GM12878 (cell line): Measurements from ENCODE around the gene MLPH. TPM values are rescaled to one million over a fixed set of nuclear protein-coding genes. Genes with fewer than 3 reads are reported as not detected.

Source experiments
- CBX5 ChIP-seq: sonication (generic); IDR thresholded peaks from 2 replicates; pipeline ENCODE4 v1.6.1; 2016; ENCODE audit warnings: low read depth, moderate library complexity, mild to moderate bottlenecking, inconsistent platforms
- JUND ChIP-seq: IDR thresholded peaks from 2 replicates; pipeline ENCODE4 v1.6.1; 2012; ENCODE audit warnings: low read depth, mild to moderate bottlenecking, low read length, improper control_type of control experiment, moderate library complexity
- MEF2B ChIP-seq: fragments of 450-650 bp; IDR thresholded peaks from 2 replicates; pipeline ENCODE4 v1.6.1; 2018; ENCODE audit warnings: mild to moderate bottlenecking, moderate library complexity; ENCODE audit not compliant: partially characterized antibody, poor library complexity, severe bottlenecking
- PAX5 ChIP-seq: IDR thresholded peaks from 2 replicates; pipeline ENCODE4 v1.6.1; 2011; ENCODE audit warnings: low read depth, low read length, borderline replicate concordance
- POLR2A ChIP-seq: IDR thresholded peaks from 2 replicates; pipeline ENCODE4 v1.6.1; 2011; ENCODE audit warnings: low read depth, mild to moderate bottlenecking, low read length
- POLR2AphosphoS5 ChIP-seq: IDR thresholded peaks from 2 replicates; pipeline ENCODE4 v1.6.1; 2011; ENCODE audit warnings: mild to moderate bottlenecking, low read length, inconsistent platforms
- POU2F2 ChIP-seq: IDR thresholded peaks from 3 replicates; pipeline ENCODE4 v1.6.1; 2011; ENCODE audit warnings: low read depth, mild to moderate bottlenecking, low read length, borderline replicate concordance
- RB1 ChIP-seq: fragments of 450-650 bp; formaldehyde crosslinking; IDR thresholded peaks from 2 replicates; pipeline ENCODE4 v1.6.1; 2017; ENCODE audit warnings: mild to moderate bottlenecking, borderline replicate concordance
- TCF12 ChIP-seq: IDR thresholded peaks from 2 replicates; pipeline ENCODE4 v1.6.1; 2011; ENCODE audit warnings: low read depth, mild to moderate bottlenecking, low read length
- ZNF207 ChIP-seq: fragments of 450-650 bp; IDR thresholded peaks from 2 replicates; pipeline ENCODE4 v1.6.1; 2014; ENCODE audit warnings: antibody characterized with exemption, mild to moderate bottlenecking, borderline replicate concordance
- polyA plus RNA-seq, 11 experiments: library from polyadenylated mRNA; depleted of rRNA in 4 of 11; unstranded in 6 of 11; stranded (reverse) in 5 of 11; fragments of >200 nt; fragmentation: Nextera tagmentation in 4 of 11; fragmentation: Illumina TruSeq in 1 of 11; extraction: Ambion mirVana in 4 of 11; extraction: Trizol in 1 of 11; gene quantifications; 1 replicate in 1 of 11; 2 replicates in 10 of 11; pipeline versions ENCODE4 v1.2.1 to v1.2.3, GENCODE V29; 2011 to 2016; ENCODE audit warnings: inconsistent platforms in 2 of 11, missing spikeins in 2 of 11, low read depth in 1 of 11
- total RNA-seq, 4 experiments: library from RNA; depleted of rRNA in 3 of 4; stranded (reverse); fragments of >200 nt in 3 of 4; fragmentation: Illumina TruSeq in 1 of 4; extraction: Trizol in 1 of 4; gene quantifications; 2 replicates each; pipeline versions ENCODE4 v1.2.1 to v1.2.3, GENCODE V29; 2013 to 2021
- TF ChIP-seq, protein P1 (sequence below): IDR thresholded peaks from 2 replicates; pipeline ENCODE4 v1.6.1; 2012; ENCODE audit warnings: low read length, inconsistent platforms
- TF ChIP-seq, protein P2 (sequence below): fragments of 450-650 bp; IDR thresholded peaks from 2 replicates; pipeline ENCODE4 v1.6.1; 2017; ENCODE audit warnings: mild to moderate bottlenecking, moderate library complexity
- TF ChIP-seq, protein P3 (sequence below): IDR thresholded peaks from 2 replicates; pipeline ENCODE4 v1.6.1; 2012; ENCODE audit warnings: low read depth, low read length, improper control_type of control experiment
- TF ChIP-seq, protein P4 (sequence below): IDR thresholded peaks from 2 replicates; pipeline ENCODE4 v1.6.1; 2012; ENCODE audit warnings: low read depth, low read length, improper control_type of control experiment
- TF ChIP-seq, protein P5 (sequence below): fragments of 450-650 bp; formaldehyde crosslinking; IDR thresholded peaks from 2 replicates; pipeline ENCODE4 v1.5.0; 2022; ENCODE audit warnings: mild to moderate bottlenecking, missing genetic modification characterization

MLPH gene
- total and polyA plus RNA-seq, 10 of the 15 experiments (the other 5 are each of a cell fraction or from before 2014, with no cell fraction given), result 0.16 to 0.85 TPM; not detected in 8

DNA sequence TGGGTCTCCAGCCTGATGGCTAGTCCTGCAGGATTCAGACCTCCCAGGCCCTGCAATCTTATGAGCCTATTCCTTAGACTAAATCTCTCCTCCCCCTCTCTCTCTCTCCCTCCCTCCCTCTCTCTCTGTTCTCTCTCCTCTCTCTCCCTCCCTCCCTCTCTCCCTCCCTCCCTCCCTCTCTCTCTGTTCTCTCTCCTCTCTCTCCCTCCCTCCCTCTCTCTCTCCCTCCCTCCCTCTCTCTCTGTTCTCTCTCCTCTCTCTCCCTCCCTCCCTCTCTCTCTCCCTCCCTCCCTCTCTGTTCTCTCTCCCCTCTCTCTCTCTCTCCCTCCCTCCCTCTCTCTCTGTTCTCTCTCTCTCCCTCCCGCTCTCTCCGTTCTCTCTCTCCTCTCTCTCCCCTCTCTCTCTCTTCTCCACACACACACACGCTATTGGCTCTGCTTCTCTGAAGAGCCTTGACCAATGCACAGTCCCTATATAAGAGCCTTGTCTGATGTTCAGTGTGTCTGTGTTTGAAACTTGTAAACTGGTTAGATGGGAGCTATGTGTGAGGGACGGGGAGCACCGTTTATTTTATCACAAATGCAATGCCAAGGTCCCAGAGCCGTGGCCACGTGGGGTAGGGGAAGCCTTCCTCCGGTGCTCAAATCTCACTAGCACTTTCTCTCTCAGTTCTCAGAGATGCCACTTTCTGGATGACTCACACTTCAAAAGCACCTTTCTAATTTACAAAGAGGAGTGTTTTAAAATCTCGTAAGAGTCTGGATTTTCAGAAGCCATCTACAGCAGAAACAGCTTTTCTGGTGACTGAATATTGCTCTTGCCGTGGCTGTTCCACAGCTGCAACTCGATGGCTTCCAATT, 70.0 kb downstream of the MLPH start (continued):
- TF ChIP-seq MEF2B (peak; percentile 58), POU2F2 (0 out of 3 replicates have a peak, but pooled peaks have one; percentile 6), POLR2AphosphoS5 (peak; percentile 43; the same call in 1 of the 2 replicates), ZNF207 (0 out of 2 replicates have a peak, but pooled peaks have one; percentile 51), POLR2A (0 out of 2 replicates have a peak, but pooled peaks have one; percentile 35), PAX5 (peak; percentile 44; the same call in 1 of the 2 replicates), JUND (peak; percentile 80), CBX5 (peak; percentile 56; the same call in 1 of the 2 replicates), RB1 (no peak), TCF12 (peak; percentile 47; the same call in 1 of the 2 replicates)
- TF ChIP-seq, protein P1, sequence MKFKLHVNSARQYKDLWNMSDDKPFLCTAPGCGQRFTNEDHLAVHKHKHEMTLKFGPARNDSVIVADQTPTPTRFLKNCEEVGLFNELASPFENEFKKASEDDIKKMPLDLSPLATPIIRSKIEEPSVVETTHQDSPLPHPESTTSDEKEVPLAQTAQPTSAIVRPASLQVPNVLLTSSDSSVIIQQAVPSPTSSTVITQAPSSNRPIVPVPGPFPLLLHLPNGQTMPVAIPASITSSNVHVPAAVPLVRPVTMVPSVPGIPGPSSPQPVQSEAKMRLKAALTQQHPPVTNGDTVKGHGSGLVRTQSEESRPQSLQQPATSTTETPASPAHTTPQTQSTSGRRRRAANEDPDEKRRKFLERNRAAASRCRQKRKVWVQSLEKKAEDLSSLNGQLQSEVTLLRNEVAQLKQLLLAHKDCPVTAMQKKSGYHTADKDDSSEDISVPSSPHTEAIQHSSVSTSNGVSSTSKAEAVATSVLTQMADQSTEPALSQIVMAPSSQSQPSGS, result peak; percentile 46; the same call in 1 of the 2 replicates
- TF ChIP-seq, protein P2, sequence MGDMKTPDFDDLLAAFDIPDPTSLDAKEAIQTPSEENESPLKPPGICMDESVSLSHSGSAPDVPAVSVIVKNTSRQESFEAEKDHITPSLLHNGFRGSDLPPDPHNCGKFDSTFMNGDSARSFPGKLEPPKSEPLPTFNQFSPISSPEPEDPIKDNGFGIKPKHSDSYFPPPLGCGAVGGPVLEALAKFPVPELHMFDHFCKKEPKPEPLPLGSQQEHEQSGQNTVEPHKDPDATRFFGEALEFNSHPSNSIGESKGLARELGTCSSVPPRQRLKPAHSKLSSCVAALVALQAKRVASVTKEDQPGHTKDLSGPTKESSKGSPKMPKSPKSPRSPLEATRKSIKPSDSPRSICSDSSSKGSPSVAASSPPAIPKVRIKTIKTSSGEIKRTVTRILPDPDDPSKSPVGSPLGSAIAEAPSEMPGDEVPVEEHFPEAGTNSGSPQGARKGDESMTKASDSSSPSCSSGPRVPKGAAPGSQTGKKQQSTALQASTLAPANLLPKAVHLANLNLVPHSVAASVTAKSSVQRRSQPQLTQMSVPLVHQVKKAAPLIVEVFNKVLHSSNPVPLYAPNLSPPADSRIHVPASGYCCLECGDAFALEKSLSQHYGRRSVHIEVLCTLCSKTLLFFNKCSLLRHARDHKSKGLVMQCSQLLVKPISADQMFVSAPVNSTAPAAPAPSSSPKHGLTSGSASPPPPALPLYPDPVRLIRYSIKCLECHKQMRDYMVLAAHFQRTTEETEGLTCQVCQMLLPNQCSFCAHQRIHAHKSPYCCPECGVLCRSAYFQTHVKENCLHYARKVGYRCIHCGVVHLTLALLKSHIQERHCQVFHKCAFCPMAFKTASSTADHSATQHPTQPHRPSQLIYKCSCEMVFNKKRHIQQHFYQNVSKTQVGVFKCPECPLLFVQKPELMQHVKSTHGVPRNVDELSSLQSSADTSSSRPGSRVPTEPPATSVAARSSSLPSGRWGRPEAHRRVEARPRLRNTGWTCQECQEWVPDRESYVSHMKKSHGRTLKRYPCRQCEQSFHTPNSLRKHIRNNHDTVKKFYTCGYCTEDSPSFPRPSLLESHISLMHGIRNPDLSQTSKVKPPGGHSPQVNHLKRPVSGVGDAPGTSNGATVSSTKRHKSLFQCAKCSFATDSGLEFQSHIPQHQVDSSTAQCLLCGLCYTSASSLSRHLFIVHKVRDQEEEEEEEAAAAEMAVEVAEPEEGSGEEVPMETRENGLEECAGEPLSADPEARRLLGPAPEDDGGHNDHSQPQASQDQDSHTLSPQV, result 0 out of 2 replicates have a peak, but pooled peaks have one; percentile 44
- TF ChIP-seq, protein P3, sequence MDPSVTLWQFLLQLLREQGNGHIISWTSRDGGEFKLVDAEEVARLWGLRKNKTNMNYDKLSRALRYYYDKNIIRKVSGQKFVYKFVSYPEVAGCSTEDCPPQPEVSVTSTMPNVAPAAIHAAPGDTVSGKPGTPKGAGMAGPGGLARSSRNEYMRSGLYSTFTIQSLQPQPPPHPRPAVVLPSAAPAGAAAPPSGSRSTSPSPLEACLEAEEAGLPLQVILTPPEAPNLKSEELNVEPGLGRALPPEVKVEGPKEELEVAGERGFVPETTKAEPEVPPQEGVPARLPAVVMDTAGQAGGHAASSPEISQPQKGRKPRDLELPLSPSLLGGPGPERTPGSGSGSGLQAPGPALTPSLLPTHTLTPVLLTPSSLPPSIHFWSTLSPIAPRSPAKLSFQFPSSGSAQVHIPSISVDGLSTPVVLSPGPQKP, result no peak
- TF ChIP-seq, protein P4, sequence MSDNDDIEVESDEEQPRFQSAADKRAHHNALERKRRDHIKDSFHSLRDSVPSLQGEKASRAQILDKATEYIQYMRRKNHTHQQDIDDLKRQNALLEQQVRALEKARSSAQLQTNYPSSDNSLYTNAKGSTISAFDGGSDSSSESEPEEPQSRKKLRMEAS, result 0 out of 2 replicates have a peak, but pooled peaks have one; percentile 39
- TF ChIP-seq, protein P5, sequence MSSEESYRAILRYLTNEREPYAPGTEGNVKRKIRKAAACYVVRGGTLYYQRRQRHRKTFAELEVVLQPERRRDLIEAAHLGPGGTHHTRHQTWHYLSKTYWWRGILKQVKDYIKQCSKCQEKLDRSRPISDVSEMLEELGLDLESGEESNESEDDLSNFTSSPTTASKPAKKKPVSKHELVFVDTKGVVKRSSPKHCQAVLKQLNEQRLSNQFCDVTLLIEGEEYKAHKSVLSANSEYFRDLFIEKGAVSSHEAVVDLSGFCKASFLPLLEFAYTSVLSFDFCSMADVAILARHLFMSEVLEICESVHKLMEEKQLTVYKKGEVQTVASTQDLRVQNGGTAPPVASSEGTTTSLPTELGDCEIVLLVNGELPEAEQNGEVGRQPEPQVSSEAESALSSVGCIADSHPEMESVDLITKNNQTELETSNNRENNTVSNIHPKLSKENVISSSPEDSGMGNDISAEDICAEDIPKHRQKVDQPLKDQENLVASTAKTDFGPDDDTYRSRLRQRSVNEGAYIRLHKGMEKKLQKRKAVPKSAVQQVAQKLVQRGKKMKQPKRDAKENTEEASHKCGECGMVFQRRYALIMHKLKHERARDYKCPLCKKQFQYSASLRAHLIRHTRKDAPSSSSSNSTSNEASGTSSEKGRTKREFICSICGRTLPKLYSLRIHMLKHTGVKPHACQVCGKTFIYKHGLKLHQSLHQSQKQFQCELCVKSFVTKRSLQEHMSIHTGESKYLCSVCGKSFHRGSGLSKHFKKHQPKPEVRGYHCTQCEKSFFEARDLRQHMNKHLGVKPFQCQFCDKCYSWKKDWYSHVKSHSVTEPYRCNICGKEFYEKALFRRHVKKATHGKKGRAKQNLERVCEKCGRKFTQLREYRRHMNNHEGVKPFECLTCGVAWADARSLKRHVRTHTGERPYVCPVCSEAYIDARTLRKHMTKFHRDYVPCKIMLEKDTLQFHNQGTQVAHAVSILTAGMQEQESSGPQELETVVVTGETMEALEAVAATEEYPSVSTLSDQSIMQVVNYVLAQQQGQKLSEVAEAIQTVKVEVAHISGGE (CRISPR knock-in tag), result no peak
